CD4-positive, alpha-beta T cell treated with Interleukin-15 for 1 hour (primary cell): Measurements from ENCODE around the gene RASGEF1C.

Experiments used
- DNase-seq: peaks from one replicate; pipeline ENCODE4 v3.0.0-alpha.2; 2020

The RASGEF1C gene

GRCh38 chr5:180209137-180209581 is at the start of gene RASGEF1C:
TSS of gene RASGEF1C (minus strand) at chr5:180209211. CDS start at chr5:180138052, 71,159 bp downstream.
- DNase-seq: peak; percentile 41

DNA sequence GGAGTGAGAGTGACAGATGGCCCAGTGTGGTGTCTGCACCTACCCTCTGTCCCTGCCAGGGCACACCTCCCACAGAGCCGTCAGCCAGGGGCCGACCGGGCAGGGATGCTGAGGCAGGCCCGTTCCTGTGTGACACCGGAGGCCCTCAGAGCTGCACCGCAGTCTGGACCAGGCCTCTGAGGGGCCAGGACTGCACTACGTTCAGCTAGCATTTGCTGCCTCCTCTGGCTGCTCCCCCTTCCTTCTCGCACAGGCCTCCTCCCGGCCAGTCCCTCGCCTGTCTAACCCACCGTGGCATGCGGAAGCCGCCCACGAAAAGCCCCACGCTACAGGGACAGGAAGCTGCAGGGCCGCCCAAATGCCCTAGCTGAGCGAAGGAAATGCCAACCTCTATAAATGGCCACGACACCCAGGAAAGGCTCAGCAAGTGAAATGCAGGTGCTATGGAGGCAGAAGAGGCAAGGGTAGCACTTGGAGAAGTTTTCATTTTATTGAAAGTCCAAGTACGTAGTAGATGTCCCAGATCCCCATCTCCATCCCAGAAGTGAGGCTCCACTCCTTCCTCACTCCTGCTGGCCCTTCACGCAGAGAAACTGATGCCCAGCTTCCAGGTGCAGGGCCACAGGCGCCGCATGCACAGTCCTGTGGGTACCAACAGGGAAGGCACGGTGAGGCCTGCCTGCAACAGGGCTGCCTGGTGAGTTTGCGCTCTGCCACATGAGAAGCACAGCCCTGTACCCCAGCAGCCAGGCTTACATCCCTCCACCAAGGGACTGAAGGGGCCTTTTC is 44.2 kb upstream of the RASGEF1C start:
- DNase-seq: no peak

DNA sequence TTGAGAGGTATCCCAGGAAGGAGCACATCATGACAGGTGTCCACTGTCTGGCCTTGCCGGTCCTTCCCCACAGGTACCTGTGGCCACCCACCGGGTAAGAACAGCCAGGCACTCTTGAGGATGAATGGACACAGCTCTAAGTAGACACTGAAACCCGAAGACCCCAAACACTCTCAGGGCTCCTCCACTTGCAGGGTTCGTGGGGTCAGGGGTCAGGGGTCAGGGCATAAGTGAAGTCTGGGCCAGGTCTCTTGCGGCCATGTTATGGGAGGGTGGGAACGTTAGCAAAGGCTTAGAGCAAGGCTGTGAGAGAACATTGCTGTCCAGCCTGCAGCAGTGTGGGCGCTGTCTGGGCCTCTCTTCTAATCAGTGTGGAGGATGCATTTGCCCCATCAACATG is 42.9 kb upstream of the RASGEF1C start:
- DNase-seq: no peak

- DNase-seq: no peak
Measured at GRCh38 chr5:180251141-180251540, 42.1 kb upstream of the RASGEF1C start.

- no peak for DNase-seq
Measured at GRCh38 chr5:180250329-180250728, 41.3 kb upstream of the RASGEF1C start.

- DNase-seq: no peak
Measured at GRCh38 chr5:180241600-180241999, 32.6 kb upstream of the RASGEF1C start.

- DNase-seq: no peak
Measured at GRCh38 chr5:180238631-180239030, 29.6 kb upstream of the RASGEF1C start.

DNA sequence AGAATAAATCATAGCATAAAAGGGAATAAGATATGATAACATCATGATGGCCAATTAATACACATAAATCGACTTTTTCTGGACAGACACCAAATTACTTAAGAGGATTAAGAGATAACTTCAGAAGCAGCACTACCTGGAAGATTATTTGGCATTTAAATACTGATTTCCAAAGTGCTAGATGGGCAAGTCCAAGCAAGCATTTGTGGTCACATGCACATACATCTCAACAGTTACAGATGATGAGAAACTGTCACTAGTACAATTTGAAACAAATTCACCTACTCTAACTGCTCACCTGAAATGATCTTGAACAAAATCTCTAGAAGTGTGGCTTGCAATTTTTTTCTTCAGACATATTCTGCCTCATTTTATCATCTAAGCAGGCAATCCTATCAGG is 26.8 kb upstream of the RASGEF1C start:
- no peak for DNase-seq

- no peak for DNase-seq
Measured at GRCh38 chr5:180235077-180235476, 26.1 kb upstream of the RASGEF1C start.

DNA sequence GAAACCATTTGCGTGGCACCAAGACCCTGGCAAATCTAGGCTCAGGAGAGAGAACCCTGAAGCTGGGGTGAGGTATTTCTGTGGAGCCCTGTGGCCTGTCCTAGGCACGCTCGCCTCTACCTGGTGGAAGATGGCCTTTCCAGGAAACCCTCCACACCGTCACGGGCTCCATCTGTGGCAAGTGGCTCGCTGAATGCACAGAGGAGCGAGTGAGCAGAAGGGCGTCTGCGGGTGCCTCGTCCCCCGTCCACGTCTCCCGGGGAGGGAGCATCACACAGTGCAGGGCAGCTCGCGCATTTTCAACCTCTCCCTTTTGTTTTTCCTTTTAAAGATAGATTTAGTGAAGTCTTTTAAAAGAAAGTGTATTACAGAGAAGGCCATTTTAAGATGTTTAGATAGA is 25.3 kb upstream of the RASGEF1C start:
- DNase-seq: no peak

DNA sequence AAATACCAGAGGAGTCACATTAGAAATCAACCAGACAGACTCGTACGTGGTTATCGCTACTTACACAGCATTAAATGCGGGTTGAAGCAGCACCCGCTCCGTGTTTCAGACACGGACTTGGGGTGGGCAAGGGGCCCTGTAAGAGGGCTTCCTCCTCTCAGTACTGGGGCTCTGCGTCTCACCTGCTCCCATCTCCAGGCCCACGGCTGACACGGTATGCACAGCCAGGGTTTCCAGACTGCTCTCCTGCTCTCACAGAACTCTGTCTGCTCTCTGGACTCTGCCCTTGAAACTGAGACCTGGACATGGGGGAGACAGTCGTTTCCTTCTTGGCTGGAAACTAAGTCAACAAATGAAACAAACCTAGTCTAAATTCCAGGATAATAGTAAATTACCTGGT is 24.7 kb upstream of the RASGEF1C start:
- no peak for DNase-seq

DNA sequence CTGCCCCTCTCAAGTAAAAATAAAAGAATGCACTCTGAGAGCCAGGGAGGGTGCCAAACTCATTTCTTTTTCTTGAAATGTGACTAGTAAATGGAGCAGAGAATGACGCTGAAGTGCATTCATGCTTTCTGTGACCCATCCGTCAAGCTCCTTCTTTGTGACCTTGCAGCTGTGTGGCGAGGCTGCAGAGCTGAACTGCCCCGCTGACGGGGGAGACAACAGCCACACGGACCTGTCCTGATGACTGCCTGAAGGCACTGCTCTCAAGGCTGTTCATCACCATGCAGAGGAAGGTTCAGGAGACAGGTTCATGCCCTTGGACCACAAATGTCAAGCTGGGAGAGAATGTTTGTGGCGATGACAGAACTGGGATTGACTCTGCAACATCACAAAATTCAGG is 21.0 kb upstream of the RASGEF1C start:
- DNase-seq: no peak

DNA sequence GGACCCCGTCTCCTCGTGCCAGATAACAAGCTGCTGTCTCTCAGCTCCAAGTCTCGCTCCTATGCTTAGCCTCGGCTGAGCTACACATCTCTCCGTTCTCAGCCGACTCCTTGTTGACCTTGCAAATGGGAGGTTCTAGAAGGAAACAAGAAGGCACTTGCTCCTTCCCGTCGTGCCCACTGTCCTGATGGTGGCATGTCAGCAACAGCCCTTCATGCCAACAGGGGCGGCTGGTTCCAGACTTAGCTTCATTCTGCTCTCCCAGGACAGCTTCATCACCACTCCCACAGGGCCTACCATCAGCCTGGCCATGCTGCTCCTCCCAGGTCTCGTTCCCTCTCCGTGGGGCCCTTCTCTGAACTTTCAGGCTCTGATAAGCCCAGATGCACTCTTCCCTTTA is 13.0 kb upstream of the RASGEF1C start:
- no peak for DNase-seq

DNA sequence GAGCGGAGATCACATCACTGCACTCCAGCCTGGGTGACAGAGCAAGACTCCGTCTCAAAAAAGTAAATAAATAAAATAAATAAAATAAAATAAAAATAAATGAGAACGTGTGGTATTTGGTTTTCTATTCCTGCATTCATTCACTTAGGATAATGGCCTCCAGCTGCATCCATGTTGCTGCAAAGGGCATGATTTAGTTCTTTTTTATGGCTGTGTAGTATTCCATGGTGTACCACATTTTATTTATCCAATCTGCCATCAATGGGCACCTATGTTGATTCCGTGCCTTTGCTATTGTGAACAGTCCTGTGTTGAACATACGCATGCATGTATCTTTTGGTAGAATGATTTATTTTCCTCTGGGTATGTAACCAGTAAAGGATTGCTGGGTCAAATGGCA is 8.8 kb upstream of the RASGEF1C start:
- no peak for DNase-seq

DNA sequence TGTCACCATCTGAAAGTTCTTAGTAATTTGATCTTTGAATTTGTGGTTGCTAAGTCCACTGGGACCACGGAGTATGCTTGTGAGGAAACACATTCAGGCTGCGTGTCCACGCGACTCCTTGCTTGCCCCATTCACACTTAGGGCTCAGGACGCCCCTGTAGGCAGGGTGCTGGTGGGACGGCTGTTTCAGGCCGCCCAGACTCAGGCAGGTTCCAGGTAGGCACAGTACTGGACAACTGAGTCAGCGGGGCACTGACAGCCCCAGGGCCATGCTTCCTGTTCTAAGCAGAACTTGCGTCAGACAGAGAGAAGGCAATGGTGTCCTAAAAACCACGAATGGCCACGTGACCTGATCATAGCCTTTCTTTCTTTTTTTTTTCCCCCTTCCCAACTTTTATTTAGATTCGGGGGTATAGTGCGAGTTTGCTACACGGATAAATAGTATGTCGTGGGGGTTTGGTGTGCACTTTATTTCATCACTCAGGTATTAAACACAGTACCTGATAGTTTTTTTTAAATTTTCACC is 7.7 kb upstream of the RASGEF1C start:
- DNase-seq: no peak

DNA sequence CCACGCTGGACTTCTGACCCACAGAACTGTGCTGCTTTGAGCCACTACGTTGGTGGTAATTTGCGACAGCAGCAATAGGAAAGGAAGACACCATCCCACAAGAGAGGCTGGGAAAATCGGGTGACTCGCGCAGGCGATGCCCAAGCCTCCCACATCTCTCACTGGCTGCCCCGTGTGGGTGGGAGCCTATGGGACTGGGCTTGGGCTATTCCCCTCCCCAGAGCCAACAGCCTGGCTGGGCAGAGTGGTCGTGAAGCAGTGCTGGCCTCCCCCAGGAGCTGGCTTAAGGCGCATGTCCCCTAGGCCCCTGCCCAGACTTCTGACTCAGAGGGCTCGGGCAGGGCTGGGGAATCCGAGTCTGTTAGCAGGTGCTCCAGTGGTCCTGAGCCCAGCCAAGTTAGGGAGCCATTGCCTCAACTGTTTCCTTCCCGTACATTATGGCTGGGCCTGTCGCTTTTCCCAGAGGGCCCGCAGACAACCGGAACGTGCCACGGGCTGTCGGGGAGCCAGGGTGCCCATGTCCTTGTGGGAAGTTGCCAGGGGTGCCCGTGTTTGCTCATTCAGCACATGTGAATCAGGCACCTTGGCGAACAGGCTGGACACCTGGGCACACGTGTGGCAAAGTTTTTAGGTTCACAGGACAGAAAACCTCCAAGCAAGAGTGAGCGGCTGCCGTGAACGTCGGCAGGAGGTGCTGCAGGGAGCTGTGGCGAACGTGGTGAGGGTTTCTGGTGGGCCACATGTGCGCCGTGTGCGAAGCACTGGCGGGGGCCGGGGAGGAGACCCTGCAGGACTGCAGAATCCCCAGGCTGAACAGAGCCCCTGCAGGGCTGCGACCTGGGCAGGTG is 7.0 kb upstream of the RASGEF1C start:
- DNase-seq: no peak

DNA sequence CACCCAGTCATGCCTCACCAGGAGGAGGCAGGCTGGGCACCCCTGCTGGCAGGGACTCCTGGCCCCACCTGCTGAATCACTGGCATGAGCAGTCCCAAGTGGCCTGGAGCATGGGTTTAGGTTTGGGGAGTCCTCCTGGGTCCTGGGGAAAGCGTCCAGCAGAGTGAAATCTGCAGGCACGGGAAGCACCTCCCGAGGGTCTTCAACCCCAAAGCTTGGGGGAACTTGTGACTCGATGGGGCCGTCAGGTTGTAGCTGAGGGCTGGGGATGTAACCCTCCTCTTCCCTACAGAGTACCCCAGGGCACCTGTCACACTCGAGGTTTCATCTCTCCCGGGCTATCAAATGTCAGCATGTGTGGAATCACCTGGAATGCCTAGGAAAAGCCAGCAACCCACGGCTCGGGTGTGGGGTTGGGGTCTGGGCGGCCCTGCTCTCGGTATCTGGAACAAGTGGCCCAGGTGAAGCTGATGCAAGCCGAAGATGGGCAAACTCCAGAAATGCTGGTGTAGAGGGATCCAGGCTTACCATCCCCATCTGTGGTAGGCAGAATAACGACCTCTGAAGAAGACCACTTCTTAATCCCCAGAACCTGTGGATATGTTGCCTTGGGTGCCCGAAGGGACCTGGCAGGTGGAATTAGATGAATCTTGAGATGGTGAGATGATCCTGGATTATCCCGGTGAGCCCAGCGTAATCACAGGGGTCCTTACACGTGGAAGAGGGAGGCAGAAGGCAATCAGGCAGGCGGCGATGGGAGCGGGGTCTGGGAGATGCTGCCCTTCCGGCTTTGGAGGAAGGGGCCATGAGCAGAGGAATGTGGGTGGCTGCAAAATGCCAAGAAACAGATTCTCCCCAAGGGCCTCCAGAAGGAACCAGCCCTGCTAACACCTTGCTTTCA is 6.1 kb upstream of the RASGEF1C start:
- DNase-seq: no peak

GRCh38 chr5:180213657-180214207 is 4.7 kb upstream of the RASGEF1C start:
- no peak for DNase-seq

DNA sequence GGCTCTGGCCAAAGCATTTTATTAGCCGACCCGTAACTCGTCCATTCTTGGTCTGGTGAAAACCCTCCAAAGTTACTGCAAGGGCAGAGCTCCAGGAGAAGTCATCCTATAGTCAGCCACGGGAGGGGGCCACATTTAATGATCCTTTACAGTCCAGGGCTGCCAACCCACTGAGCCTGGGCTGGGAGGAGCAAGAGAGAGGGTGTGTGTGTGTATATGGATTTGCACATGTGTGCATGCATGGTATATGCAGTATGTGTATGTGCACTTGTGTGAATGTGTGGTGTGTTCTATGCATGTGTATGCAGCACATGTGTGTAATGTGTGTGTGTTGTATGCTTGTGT is 4.2 kb upstream of the RASGEF1C start:
- DNase-seq: no peak

GRCh38 chr5:180212363-180213255 is 3.6 kb upstream of the RASGEF1C start:
- DNase-seq: no peak

- no peak for DNase-seq
Measured at GRCh38 chr5:180211761-180212035, 2.7 kb upstream of the RASGEF1C start.
